Neural cell (in vitro differentiated cells): ENCODE data around the gene SCNN1A. TPM values are rescaled to one million over a fixed set of nuclear protein-coding genes. Genes with fewer than 3 reads are reported as not detected.

Experiments used
- H2AFZ ChIP-seq: fragments of 200-600, 300-800 bp; sonication (generic), shearing (Covaris generic); 2 replicates; pipeline ENCODE4 v1.6.0; 2014; ENCODE audit warnings: low read depth, mild to moderate bottlenecking, antibody characterized with exemption, low read length, moderate library complexity
- H3F3A ChIP-seq: fragments of 200-600 bp; shearing (Covaris generic); 2 replicates; pipeline ENCODE4 v1.6.1; 2016; ENCODE audit warnings: mild to moderate bottlenecking, moderate library complexity, mixed read lengths, antibody characterized with exemption, low read length; ENCODE audit not compliant: insufficient read depth, poor library complexity, severe bottlenecking
- H3K27ac ChIP-seq: fragments of 200-600, 300-800 bp; sonication (generic), shearing (Covaris generic); 2 replicates; pipeline ENCODE4 v1.5.1; 2014; ENCODE audit warnings: mild to moderate bottlenecking, low read length, moderate library complexity
- H3K27me3 ChIP-seq: fragments of 300-800, 200-600 bp; sonication (generic), shearing (Covaris generic); 2 replicates; pipeline ENCODE4 v1.6.0; 2014; ENCODE audit warnings: mild to moderate bottlenecking, low read depth, low read length, moderate library complexity; ENCODE audit not compliant: insufficient read depth
- H3K36me3 ChIP-seq: fragments of 300-800, 200-600 bp; sonication (generic), shearing (Covaris generic); 2 replicates; pipeline ENCODE4 v1.5.1; 2014; ENCODE audit warnings: mild to moderate bottlenecking, antibody characterized with exemption, low read length, moderate library complexity; ENCODE audit not compliant: insufficient read depth
- H3K4me2 ChIP-seq: fragments of 300-800, 200-600 bp; sonication (generic), shearing (Covaris generic); 2 replicates; pipeline ENCODE4 v1.6.0; 2014; ENCODE audit warnings: mild to moderate bottlenecking, low read length
- H3K4me3 ChIP-seq: fragments of 300-800, 200-600 bp; sonication (generic), shearing (Covaris generic); 2 replicates; pipeline ENCODE4 v1.5.1; 2014; ENCODE audit warnings: mild to moderate bottlenecking, low read length, moderate library complexity
- H3K79me2 ChIP-seq: fragments of 200-600 bp; shearing (Covaris generic); replicated peaks from 2 replicates; pipeline ENCODE4 v1.6.0; 2014; ENCODE audit warnings: mild to moderate bottlenecking, low read length, moderate library complexity; ENCODE audit not compliant: insufficient read depth
- H3K9ac ChIP-seq: fragments of 300-800, 200-600 bp; sonication (generic), shearing (Covaris generic); 2 replicates; pipeline ENCODE4 v1.6.1; 2016; ENCODE audit warnings: mild to moderate bottlenecking, low read length, mixed read lengths
- H3K9me2 ChIP-seq: fragments of 200-600 bp; shearing (Covaris generic); 2 replicates; pipeline ENCODE4 v1.6.1; 2016; ENCODE audit warnings: mild to moderate bottlenecking, low read length, mixed read lengths; ENCODE audit not compliant: insufficient read depth
- H3K9me3 ChIP-seq: fragments of 200-600, 300-800 bp; sonication (generic), shearing (Covaris generic); 2 replicates; pipeline ENCODE4 v1.6.1; 2016; ENCODE audit warnings: mild to moderate bottlenecking, mixed run types, low read length, moderate library complexity, mixed read lengths
- H4K20me1 ChIP-seq: fragments of 200-600 bp; shearing (Covaris generic); 2 replicates; pipeline ENCODE4 v1.6.1; 2016; ENCODE audit warnings: mild to moderate bottlenecking, mixed run types; ENCODE audit not compliant: insufficient read depth
- CTCF ChIP-seq: fragments of 450-650 bp; IDR thresholded peaks from 2 replicates; pipeline ENCODE4 v1.5.1; 2014; ENCODE audit warnings: antibody characterized with exemption, mild to moderate bottlenecking, moderate library complexity; ENCODE audit not compliant: poor library complexity, severe bottlenecking
- EP300 ChIP-seq: fragments of 450-650 bp; conservative IDR thresholded peaks from 2 replicates; pipeline ENCODE4 v1.6.1; 2014; ENCODE audit warnings: antibody characterized with exemption, mild to moderate bottlenecking, moderate library complexity; ENCODE audit not compliant: poor library complexity, severe bottlenecking
- EZH2 ChIP-seq: fragments of 200-600, 300-800 bp; shearing (Covaris generic), sonication (generic); IDR thresholded peaks from 2 replicates; pipeline ENCODE4 v1.6.1; 2014; ENCODE audit warnings: antibody characterized with exemption, low read length, borderline replicate concordance, mild to moderate bottlenecking; ENCODE audit not compliant: insufficient read depth, poor library complexity, severe bottlenecking
- MXI1 ChIP-seq: fragments of 450-650 bp; conservative IDR thresholded peaks from 2 replicates; pipeline ENCODE4 v1.6.1; 2014; ENCODE audit warnings: antibody characterized with exemption, mild to moderate bottlenecking; ENCODE audit not compliant: poor library complexity, severe bottlenecking
- POLR2AphosphoS5 ChIP-seq: IDR thresholded peaks from 2 replicates; pipeline ENCODE4 v1.6.1; 2012
- RAD21 ChIP-seq: fragments of 450-650 bp; conservative IDR thresholded peaks from 2 replicates; pipeline ENCODE4 v1.6.1; 2014; ENCODE audit warnings: antibody characterized with exemption, mild to moderate bottlenecking, moderate library complexity
- SMC3 ChIP-seq: fragments of 450-650 bp; conservative IDR thresholded peaks from 2 replicates; pipeline ENCODE4 v1.6.1; 2014; ENCODE audit warnings: antibody characterized with exemption, mild to moderate bottlenecking, moderate library complexity; ENCODE audit not compliant: poor library complexity
- TAF1 ChIP-seq: IDR thresholded peaks from 2 replicates; pipeline ENCODE4 v1.6.1; 2012; ENCODE audit warnings: low read depth
- polyA plus RNA-seq: library from polyadenylated mRNA; depleted of rRNA; stranded (reverse); fragments of >200 nt; gene quantifications from 2 replicates; pipeline ENCODE4 v1.2.3, GENCODE V29; 2014
- TF ChIP-seq, protein P1 (sequence below): IDR thresholded peaks from 2 replicates; pipeline ENCODE4 v1.6.1; 2012; ENCODE audit warnings: borderline replicate concordance

Gene SCNN1A
- polyA plus RNA-seq, 1 donor from 2014 or later = not detected

DNA sequence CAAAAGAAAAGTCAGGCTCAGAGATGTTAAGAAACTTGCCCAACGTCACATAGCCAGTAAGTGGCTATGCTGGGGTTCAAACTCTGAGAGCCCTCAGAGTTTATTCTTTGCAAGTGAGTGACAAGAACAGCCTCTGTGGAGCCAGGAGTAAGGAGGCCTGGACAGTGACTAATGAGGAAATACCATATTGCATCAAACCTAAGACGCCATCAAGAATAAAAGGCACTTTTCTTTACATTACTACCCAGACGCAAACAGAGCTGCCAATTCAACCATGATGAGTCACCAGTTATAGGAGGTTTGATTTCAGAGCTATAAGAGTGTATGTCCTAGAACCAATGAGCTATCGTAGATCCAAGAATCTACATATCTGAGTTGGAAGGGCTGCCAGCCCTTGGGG, 42.9 kb downstream of the SCNN1A start:
- Histone ChIP-seq H3K27me3 (no peaks in the 10 kb centered on the region), H3K36me3 (no peaks in the 10 kb centered on the region), H3K4me2 (no peak overlapping the region), H3K9me2 (no peaks in the 10 kb centered on the region), H3K9me3 (no peaks in the 10 kb centered on the region), H3K4me3 (no peak overlapping the region), H4K20me1 (no peaks in the 10 kb centered on the region), H3F3A (no peaks in the 10 kb centered on the region), H3K9ac (no peak overlapping the region), H2AFZ (no peak overlapping the region), H3K79me2 (no peaks in the 10 kb centered on the region), H3K27ac (no peak overlapping the region)
- TF ChIP-seq, protein P1, sequence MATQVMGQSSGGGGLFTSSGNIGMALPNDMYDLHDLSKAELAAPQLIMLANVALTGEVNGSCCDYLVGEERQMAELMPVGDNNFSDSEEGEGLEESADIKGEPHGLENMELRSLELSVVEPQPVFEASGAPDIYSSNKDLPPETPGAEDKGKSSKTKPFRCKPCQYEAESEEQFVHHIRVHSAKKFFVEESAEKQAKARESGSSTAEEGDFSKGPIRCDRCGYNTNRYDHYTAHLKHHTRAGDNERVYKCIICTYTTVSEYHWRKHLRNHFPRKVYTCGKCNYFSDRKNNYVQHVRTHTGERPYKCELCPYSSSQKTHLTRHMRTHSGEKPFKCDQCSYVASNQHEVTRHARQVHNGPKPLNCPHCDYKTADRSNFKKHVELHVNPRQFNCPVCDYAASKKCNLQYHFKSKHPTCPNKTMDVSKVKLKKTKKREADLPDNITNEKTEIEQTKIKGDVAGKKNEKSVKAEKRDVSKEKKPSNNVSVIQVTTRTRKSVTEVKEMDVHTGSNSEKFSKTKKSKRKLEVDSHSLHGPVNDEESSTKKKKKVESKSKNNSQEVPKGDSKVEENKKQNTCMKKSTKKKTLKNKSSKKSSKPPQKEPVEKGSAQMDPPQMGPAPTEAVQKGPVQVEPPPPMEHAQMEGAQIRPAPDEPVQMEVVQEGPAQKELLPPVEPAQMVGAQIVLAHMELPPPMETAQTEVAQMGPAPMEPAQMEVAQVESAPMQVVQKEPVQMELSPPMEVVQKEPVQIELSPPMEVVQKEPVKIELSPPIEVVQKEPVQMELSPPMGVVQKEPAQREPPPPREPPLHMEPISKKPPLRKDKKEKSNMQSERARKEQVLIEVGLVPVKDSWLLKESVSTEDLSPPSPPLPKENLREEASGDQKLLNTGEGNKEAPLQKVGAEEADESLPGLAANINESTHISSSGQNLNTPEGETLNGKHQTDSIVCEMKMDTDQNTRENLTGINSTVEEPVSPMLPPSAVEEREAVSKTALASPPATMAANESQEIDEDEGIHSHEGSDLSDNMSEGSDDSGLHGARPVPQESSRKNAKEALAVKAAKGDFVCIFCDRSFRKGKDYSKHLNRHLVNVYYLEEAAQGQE = no peak
- TF ChIP-seq EZH2 (no peak), TAF1 (no peak), SMC3 (no peak), MXI1 (no peak), RAD21 (no peak), POLR2AphosphoS5 (no peak), EP300 (no peak), CTCF (no peak)

DNA sequence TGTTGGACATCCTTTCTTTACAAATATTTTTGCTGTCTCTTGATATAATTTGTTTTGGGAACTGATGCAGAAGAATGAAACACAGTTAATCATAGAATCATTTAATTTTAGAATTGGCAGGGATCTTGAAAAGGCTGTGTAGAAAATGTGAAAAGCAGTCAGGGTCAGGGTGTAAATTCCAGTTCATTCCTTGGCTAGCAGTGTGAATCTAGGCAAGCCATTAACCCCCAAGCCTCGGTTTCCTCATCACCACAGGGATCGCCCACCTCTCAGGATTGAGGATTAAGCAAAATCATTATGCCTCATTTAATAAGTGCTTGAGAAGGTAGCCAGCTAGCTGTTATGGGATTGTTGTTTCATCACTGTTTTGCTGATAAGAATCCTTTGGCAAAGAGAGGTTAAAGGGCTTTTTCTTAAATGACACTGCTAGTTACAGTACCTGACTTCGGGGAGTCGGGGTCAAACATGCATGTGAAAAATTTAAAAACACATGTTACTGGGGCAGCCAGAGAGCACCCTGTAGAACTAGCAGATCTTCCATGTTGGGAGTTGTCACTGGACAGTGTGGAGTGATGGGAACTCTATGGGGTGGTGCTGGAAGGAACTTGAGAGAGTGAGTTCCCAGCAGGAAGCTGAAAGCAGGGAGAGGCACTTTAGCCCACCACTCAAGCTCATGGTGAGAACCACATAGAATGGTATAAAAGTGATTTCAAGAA, 44.2 kb downstream of the SCNN1A start:
- Histone ChIP-seq H3K4me2 (no peak overlapping the region), H3K27ac (no peak overlapping the region), H2AFZ (no peak overlapping the region), H3K79me2 (no peaks in the 10 kb centered on the region), H3K36me3 (no peaks in the 10 kb centered on the region), H3K9me2 (no peaks in the 10 kb centered on the region), H3K4me3 (no peak overlapping the region), H3K9ac (no peak overlapping the region), H3K27me3 (no peaks in the 10 kb centered on the region), H3K9me3 (no peaks in the 10 kb centered on the region), H4K20me1 (no peaks in the 10 kb centered on the region), H3F3A (no peaks in the 10 kb centered on the region)
- TF ChIP-seq TAF1 (no peak), SMC3 (no peak), EZH2 (no peak), POLR2AphosphoS5 (no peak)
